GM18526 (cell line): ENCODE results near the gene ATR.

Experiments
- POLR2A ChIP-seq: IDR thresholded peaks from 3 replicates; pipeline ENCODE4 v1.6.1; 2011; ENCODE audit not compliant: insufficient read length; ENCODE audit errors: extremely low read depth

ATR gene

GRCh38 chr3:142601713-142602112 lies 23.2 kb upstream of the ATR start:
- TF ChIP-seq POLR2A: no peak

- TF ChIP-seq POLR2A: no peak
Observed at GRCh38 chr3:142597906-142598305, 19.4 kb upstream of the ATR start.

DNA sequence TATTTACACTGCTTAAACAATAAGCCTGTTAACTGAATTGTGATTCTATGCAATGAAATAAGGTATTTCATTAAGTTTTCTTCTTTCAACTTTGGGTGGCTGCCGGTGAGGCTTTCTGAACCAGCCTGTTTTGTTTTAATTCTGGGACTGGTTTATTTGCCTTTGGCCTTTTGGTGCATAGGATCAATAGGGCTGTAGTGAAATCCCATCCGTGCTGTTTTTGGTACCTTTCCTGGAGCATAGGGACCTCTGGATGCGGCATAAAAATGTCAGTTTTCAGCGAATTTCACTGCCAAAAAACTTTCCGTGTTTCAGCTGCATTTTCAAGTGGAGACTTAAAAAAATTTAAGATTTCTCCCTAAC lies 18.2 kb upstream of the ATR start:
- no peak for TF ChIP-seq POLR2A

DNA sequence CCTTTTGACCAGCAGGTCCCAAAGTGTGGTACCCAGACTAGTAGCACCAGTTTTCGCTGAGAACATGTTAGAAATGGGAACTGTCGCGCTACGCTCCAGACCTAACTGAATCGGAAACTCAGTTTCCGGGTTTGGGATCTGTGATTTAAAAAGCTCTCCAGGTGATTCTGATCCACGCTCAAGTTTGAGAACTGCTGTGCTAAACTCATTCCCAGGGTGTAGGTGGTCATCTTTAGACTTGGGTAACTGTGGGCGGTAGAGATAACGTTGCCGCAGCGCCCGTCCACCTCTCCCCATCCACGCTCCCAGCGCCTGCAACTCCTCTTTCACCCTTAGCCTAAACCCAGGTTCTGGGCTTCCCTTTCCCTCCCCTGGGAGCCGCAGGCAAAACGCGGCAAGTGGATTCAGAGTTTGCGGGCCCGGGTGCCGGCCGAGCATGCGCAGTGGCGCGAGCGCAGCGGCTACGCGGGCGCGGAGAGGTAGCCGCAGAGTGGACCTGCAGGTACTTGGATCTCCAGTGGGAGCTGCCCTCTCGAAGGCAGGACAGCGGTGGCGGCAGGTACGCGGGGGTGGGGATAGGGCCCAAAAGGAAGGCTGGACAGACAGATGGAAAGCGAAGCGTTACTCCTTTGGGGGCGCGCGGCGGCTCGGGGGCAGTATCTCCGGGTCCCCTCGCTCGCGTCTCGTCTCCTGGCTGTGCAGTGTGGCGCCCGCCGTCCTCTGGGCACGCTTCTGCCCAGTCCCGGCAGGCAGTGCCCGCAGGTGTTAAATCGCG lies 17.6 kb upstream of the ATR start, which contains the start of gene PLS1:
PLS1 (plus strand) TSS at position 443 of the 775 bp plus-strand sequence. CDS start 67,845 bp downstream, outside the sequence.
- TF ChIP-seq POLR2A: peak; percentile 63

GRCh38 chr3:142595581-142595950 lies 17.0 kb upstream of the ATR start:
- TF ChIP-seq POLR2A: no peak

DNA sequence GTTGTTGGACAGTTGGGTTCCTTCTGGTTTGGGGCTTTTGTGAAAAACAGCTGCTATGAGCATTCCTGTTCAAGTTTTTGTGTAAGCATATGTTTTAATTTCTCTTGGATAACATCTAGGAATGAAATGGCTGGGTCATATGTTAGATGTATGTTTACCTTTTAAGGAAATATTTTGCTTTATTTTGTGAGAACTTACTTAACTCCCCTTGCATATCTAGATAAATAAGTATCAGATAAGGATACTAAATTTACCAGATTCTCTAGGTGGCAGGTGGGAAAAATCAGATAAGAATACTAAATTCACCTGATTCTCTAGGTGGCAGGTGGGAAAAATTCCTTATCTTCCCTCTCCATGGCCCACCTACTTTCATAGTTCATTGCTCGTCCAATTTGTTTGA lies 16.6 kb upstream of the ATR start:
- TF ChIP-seq POLR2A: no peak

- TF ChIP-seq POLR2A: no peak
Observed at GRCh38 chr3:142588703-142589102, 10.2 kb upstream of the ATR start.

DNA sequence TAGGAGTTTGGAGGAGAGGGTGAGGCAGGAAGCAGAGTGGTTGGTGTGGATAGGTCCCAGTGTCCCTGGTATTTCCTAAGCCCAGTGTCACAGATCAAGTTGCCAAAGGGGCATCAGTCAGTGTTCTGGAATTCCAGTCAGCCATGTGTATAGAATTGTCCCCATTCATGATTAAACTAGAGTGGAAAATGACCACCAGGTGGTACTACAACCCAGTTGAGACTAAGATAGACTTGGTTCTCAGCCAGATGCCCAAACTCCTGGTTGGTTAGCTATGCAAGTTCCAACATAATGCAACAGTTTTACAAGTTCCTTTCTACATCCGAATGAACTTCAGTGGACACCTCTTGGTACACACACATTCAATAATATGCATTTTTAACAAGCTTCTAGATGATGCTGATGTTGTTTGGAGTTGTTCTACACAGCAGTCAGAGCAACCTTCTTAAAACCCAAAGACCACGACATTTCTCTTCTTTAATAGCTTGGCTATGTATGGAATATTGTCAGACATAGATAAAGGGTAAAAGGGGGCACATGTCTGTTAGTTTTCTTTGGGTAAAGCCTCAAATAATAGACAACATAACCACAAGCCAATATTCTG lies 8.4 kb upstream of the ATR start:
- TF ChIP-seq POLR2A: no peak

- no peak for TF ChIP-seq POLR2A
Observed at GRCh38 chr3:142580061-142580423, 1.5 kb upstream of the ATR start.

- no peak for TF ChIP-seq POLR2A
Observed at GRCh38 chr3:142577696-142578328, 721 bp downstream of the ATR start.

DNA sequence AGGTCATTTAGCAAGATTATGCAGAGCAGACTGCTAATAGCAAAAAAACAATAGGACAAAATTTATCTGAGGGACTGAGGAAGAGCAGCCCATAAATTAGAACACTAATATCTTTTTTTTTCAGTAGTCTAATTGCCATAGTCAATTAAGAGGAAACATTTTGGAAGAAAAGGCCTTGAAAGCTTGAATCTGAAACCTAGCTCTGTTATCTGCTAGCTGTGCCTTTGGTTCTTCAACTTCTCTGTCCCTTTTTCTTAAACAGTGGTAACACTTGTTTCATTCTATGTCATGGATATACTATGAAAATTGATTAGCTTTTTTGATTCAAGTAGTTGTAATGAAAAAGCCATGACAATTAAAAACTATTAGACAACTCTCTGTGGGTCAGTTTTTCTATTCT lies 1.7 kb downstream of the ATR start:
- TF ChIP-seq POLR2A: no peak

- TF ChIP-seq POLR2A: no peak
Observed at GRCh38 chr3:142574665-142575064, 3.9 kb downstream of the ATR start.

GRCh38 chr3:142568393-142569017 lies 10.0 kb downstream of the ATR start:
- TF ChIP-seq POLR2A: no peak

GRCh38 chr3:142566096-142566495 lies 12.4 kb downstream of the ATR start:
- no peak for TF ChIP-seq POLR2A

GRCh38 chr3:142563496-142563997 lies 15.0 kb downstream of the ATR start:
- no peak for TF ChIP-seq POLR2A

DNA sequence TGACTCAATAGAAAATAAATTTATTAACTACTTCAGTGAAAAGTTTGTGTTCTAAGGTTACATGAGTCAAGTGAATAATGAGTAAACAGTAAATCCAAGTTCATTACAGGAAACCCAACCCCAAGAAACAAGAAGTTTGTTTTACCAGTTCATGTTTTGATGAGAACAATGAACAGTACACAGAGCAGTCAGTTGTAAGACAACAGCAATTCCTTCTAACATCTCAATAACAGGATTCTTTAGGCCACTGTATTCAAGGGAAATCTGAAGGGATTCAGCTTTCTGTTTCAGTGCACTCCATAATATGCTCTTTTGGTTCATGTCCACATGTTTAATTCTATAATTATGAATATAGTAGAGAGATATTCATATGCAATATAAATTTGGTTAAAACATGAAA lies 18.4 kb downstream of the ATR start:
- TF ChIP-seq POLR2A: no peak
